Sigmoid colon (tissue), 4 donors: ENCODE results near the gene THBS2.

Experiments
- CTCF ChIP-seq, 4 experiments: fragments of 450-650 bp in 3 of 4; fragments of 200-600 bp in 1 of 4; IDR thresholded peaks; one replicate each; pipeline ENCODE4 v1.5.1; 2016 to 2019; ENCODE audit warnings: antibody characterized with exemption in 4 of 4, mild to moderate bottlenecking in 3 of 4, moderate library complexity in 2 of 4
- EP300 ChIP-seq, 4 donors: sonication (generic); formaldehyde crosslinking; IDR thresholded peaks; one replicate each; pipeline ENCODE4 v1.6.1; 2017; ENCODE audit warnings: antibody characterized with exemption in 4 of 4
- POLR2A ChIP-seq, 2 donors: fragments of 450-650 bp; IDR thresholded peaks; one replicate each; pipeline ENCODE4 v1.6.1; 2016; ENCODE audit warnings: antibody characterized with exemption in 2 of 2, mild to moderate bottlenecking in 2 of 2, moderate library complexity in 2 of 2
- POLR2AphosphoS5 ChIP-seq, 4 donors: sonication (generic); formaldehyde crosslinking; IDR thresholded peaks; one replicate each; pipeline ENCODE4 v1.6.1; 2017; ENCODE audit warnings: antibody characterized with exemption in 4 of 4

DNA sequence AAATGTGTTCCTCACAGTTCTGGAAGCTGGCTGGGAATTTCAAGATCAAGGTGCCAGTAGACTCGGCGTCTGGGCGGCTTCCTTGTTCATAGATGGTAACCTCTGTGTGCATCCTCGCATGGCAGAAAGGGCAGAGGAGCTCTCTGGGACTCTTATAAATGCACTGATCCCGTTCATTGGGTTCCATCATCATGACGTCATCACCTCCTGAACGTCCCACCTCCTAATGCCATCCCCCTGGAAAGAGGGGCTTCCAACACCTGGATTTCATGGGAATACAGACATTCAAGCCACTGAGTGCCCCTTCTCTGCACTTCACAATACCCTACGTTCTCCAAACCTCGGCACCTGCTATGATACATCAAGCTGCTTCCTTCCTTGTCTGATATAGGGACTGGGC, 37.5 kb upstream of the THBS2 start:
- no peak for TF ChIP-seq CTCF (IDR thresholded peaks at IDR 0.05)
- TF ChIP-seq POLR2A (IDR thresholded peaks at IDR 0.05) = no peak
- no peak for TF ChIP-seq EP300 (IDR thresholded peaks at IDR 0.05)
- no peak for TF ChIP-seq POLR2AphosphoS5 (IDR thresholded peaks at IDR 0.05)
